Skin epidermis (tissue), 12 donors: ENCODE results near the gene TGFBRAP1.
"Not testable (repeated sequence)": the region's sequence is repeated elsewhere in the genome, so short reads cannot be mapped to it uniquely, and the experiment has no call there.

Experiments used
- H3K27ac ChIP-seq, 21 experiments: fragments of 200-600 bp; sonication (generic) in 11 of 21; one replicate each; pipeline ENCODE4 v1.5.0; 2020; ENCODE audit warnings: mild to moderate bottlenecking in 3 of 21, inconsistent platforms in 2 of 21, moderate library complexity in 2 of 21
- H3K4me3 ChIP-seq, 7 experiments: fragments of 200-600 bp; sonication (generic) in 2 of 7; one replicate each; pipeline ENCODE4 v1.5.0; 2020; ENCODE audit warnings: inconsistent platforms in 2 of 7, mild to moderate bottlenecking in 2 of 7, moderate library complexity in 1 of 7

Gene TGFBRAP1

DNA sequence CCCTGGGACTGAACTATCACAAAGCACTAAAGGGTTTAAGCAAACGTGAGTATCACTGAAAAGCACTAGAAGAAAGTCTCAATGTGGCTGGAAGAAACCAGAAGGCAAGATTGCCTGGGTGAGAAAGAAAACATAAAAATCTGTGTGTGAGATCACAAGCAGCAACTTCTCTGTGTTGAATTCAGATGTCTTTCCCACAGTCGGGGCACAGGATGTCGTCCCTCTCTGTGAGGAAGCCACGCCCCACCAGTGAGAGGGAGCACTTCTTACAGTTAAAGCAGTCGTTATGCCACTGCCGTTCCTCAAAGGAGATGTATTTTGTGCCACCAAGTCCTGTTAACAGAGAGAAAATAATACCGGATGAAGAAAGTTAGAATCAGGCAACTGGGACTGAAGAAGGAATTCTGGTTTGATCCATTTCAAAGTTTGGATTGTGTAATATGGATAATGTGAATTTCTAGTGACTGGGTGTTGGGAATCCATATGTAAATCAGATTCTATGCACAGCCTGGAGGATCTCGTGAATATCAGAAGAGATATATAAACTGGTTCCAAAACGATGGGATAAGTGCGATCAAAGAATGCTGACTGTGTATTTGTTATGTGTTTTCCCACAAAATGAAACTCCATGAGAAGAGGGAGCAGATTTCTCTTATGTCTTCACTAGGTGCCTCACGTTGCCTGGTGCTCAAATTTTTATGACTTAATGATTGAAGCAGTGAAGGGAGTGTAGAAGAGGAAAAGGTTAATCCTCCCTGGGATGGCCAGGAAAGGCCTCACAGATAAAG is 31.8 kb upstream of the TGFBRAP1 start:
- no peak overlapping the region for H3K4me3 ChIP-seq
- H3K27ac ChIP-seq: no peak overlapping the region

DNA sequence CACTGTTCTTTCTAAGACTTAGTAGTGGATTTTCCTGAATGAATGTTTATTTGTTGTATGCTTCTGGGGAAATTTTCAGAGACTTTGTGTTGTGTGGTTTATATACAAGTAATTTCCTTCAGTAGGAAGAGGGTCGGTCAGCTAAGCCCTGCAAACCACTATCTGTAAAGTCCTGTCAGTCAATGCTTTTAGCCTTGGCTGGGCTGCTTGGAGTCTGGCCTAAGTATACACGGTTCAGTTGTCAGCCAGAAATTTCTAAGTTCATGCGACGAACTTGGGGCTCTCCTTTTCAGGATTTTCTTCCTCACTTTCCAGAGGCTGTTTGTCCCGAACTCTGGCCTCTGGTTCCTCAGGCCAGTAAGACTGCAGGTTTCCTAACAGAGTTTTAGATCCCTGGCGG is 29.1 kb upstream of the TGFBRAP1 start:
- no peak overlapping the region for H3K27ac ChIP-seq
- H3K4me3 ChIP-seq: no peak overlapping the region

DNA sequence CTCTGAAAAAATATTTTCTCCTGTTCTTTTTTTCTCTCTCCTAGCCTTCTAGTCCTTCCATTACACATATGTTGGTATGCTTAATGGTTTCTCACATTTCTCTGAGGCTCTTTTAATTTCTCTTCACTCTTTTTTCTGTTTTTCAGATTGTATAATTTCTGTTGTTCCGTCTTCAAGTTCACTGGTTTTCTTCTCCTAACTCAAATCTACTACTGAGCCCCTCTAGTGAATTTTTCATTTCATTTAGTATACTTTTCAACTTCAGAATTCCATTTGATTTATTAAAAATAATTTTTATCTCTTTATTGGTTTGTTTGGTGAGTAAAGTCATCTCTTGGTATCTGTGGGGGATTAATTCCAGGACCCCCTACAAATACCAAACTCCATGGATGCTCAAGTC is 27.6 kb upstream of the TGFBRAP1 start:
- H3K27ac ChIP-seq: no peak overlapping the region
- no peak overlapping the region for H3K4me3 ChIP-seq

DNA sequence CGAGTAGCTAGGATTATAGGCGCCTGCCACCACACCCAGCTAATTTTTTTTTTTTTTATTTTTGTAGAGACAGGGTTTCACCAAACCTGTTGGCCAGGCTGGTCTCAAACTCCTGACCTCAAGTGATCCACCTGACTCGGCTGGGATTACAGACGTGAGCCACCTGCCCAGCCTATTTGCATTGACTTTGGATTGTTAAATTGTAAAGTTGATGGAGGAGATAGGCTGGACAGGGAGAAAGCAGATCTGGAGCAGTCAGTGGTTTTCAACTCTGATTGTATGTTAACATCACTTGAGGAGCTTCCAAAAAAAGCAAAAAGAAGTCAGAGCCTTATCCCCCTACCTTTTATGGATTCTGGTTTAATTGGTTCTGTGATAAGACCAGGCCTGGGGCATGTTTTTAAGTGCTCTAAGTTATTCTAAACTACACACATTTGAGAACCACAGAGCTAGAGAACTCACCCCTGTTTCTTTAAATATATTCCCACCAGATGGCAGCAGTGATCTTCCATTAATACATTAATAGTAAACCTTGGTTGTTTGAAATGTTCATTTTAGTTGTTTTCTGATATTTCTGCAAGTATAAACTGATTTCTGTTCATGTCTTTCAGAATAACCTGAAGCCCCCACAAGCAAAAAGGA is 15.3 kb upstream of the TGFBRAP1 start:
- no peak overlapping the region for H3K4me3 ChIP-seq
- no peak overlapping the region for H3K27ac ChIP-seq

DNA sequence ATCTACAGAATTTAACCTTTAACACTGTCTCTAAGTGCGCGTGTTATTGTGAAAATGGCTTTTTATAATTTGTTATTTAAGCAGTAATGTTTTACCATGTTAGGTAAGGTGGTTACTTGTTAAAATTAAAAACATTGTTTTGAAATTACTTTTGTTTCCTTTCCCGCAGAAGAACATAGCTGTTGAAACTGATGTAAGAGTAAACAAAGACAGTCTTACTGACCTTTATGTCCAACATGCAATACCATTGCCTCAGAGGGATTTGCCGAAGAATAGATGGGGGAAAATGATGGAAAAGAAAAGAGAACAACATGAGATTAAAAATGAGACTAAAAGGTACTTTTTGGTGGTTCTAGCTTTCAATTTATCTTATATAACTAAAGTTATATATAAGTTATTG is 9.9 kb upstream of the TGFBRAP1 start:
- H3K27ac ChIP-seq: no peak overlapping the region
- no peak overlapping the region for H3K4me3 ChIP-seq

DNA sequence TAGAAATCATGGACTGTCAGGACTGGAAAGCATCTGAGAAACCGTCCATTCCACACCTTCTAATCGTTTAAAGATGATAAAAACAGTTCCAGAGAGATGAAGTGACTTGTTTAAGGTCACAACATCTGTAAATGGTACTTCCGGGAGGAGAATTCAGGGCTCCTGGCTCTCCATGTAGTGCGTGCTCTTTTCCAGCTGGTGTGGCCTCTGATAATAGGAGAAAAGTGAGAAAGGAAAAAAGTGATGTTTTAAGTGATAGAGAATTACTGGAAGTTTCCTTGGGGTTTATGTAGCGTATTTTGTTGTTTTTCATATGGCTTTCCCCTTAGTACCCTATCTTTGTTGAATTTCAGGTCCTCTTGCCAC is 8.5 kb upstream of the TGFBRAP1 start:
- peak overlapping the region; percentile 48 to 100 (median 98) for H3K27ac ChIP-seq

DNA sequence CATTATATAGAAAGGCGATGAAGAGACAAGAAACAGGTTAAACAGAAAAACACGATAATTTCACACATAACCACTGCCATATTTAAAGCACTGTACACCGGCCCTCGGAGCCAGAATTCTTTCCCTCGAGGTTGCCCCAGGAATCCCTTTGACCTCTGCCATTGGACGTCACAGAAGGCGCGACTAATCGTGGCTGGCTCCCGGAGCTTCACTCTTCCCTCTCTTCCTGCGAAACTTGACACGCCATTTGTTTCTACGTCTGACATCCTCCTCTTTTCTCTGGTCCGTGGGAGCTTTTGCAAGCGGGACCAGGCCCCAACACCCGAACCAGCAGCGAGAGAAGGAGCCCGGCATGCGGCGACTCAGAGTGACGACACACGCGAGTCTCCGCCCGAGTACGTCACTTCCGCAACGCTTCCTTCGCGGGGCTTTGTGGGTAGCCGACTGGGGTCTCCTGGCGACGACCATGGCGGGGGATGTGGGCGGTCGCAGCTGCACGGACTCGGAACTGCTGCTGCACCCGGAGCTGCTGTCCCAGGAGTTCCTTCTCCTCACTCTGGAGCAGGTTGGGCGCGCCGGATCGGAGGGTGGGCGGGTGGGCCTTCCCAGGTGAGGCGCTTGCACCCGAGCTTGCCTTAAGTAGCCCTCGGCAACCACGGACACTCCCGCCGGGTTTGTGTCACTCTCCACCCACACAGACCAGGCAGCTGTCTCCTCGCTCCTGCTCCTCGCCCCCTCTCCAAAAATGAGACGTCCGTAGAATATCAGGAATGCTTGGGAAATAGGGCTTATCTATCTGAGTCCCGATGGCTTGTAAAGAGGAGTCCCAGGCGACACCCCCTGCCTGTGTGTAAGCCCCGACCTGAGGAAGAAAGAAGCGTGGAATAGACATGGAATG is 7.8 kb upstream of the TGFBRAP1 start, which contains the start of gene C2orf49:
TSS of gene C2orf49 (plus strand) at position 419 of the 898 bp plus-strand sequence. CDS start at position 467, 48 bp downstream.
- H3K4me3 ChIP-seq: peak within 1 kb of the TSS; percentile 77 to 91 (median 89)
- H3K27ac ChIP-seq: peak within 1 kb of the TSS; percentile 48 to 100 (median 98)

More for the DNA sequence above, 8.5 kb upstream of the TGFBRAP1 start:
- peak overlapping the region; percentile 77 to 91 (median 89) for H3K4me3 ChIP-seq

DNA sequence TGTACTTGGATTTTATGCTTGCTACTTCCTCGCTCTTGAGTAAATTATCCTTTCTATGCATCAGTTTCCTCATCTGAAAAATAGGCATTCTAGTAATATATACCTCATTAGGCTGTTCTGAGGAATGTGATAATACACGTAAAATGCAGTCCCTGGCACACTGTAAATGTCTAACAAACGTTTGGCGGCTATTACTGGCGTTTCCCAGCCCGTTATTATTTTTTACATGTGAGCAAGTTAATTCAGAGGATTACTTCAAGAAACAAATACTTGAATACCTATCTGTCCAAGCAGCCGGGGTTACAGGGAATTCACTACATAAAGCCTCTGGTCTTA is 7.2 kb upstream of the TGFBRAP1 start:
- H3K27ac ChIP-seq: peak overlapping the region in 20 of 21 experiments; percentile 89 to 100 (median 98)
- H3K4me3 ChIP-seq: peak overlapping the region; percentile 77 to 91 (median 89)

DNA sequence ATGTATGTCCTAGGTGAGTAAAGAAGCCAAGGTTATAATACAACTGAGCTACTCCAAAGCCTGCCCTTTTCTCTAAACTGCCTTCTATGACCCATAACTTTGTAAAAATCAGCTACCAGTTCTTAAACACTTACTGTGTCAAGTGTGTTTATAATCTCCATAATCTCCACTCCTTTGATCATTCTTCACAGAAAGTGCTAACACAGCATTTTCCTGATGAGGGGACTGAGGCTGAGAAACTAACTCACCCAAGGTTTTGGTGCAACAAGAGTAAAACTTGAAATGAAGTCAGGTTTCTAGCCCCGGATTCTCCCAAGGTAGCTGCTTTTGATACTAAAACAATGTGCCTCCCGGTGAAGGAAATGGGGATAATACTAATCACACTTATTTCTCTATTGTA is 5.9 kb upstream of the TGFBRAP1 start:
- Histone ChIP-seq H3K4me3 (no peak overlapping the region), H3K27ac (no peak overlapping the region)

DNA sequence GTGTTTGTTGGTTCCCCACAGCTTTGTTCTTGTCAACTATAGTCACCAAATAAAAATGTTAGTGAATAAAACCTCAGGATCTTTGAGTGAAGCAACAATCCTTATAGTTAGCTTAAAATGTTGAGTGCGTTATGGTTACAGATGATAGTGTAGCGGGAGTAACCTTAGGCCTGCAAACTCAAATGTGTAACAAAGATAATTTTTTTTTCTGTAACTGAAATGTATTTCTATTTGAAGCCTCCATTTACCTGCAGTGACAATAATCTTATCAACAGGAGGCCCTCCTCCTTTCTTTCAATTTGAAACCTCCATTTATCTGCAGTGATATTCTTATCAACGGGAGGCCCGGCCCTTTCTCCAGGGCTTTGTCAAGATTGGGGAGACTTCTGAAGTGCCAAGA is 4.7 kb upstream of the TGFBRAP1 start:
- Histone ChIP-seq H3K4me3 (no peak overlapping the region), H3K27ac (no peak overlapping the region)

DNA sequence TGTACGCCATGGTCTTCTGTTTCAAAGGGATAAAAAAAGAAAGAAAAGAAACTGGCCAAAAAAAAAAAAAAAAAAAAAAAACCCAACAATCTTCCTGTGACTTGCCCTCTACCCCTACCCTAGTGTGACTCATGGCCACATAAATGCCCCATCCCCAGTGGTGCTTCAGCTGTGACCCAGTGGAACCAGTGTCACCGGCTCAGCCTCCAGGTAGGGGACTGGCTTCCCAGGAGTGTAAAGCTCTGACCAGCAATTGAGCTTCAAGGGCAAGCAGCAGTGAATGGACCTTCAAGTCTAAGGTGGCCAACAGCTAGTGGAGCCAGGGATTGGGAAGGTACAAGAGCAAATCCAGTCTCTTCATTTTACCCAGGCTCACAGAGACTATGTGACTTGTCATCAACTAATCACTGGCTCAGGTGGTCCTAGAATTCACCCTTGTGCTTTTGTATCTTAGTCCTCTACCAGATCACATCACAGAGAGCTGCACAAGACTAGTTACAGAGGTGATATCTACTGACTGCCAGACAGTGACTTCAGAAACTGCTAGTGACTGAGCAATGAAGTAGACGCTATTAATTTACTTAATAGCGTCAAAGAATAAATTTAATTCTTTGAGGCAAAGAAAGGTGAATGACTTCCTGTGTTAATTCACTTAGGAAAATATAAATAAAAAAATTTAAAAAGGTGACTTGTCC is 1.3 kb upstream of the TGFBRAP1 start:
- H3K4me3 ChIP-seq: no peak overlapping the region
- peak overlapping the region in 6 of 21 experiments; percentile 86 to 97 (median 94) for H3K27ac ChIP-seq

DNA sequence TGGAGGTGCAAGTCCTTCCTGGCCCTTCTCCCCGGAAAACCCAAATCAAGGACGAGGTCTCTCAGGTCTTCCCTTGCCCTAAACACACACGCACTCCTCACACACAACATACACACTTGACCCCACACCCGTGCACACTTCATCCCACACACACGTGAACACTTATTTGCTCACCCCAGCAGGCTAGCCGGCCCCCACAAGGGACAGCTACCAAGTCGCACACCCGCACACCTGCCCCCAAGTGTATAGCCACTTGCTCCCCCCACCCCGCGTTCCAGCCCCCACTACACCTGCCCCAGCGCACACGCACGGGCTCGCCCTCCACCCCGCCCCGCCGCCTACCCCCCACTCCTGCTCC is 359 bp downstream of the TGFBRAP1 start:
- peak overlapping the region; percentile 41 to 99 (median 80) for H3K27ac ChIP-seq

DNA sequence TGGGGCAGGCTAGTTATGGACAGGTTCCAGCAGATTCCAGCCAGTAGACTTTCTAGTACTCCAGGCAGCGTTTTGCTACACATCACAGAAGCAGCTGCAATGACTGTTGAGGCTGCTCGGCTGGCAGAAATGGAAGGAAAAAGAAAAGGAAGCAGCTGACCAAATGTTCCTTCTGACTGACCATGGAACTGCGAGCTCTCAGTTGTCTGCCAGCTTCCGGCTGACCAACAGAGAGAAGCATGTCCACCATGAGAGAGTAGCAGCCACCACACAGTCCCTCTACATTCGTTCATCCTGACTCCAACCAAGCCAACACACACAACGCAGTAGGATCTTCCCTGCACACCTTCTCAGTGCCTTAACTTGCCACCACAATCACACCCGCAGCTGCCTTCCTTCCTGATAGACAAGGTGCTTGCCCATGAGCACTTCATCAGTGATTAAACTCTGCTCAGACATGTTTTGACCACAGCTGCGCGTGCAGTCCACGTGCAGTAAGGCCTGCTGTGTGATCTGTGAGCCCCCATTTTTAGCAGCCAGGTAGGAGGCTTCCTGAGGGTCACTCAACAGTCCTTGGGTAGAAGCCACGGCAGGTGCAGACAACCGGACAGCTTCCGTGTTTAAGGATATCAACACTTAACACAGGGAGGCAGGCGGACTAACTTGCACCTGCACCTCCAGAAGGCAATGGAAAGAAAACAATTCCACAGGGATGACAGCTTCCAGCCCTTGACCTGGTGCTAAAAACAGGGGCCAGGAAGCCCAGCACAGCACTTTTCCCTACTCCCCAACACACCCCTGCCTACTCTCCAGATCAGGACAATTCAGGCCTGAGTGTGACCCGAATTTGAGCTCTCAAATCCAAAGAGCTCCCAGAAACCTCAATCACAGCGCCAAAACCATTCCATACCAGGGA is 996 bp downstream of the TGFBRAP1 start:
- peak overlapping the region; percentile 53 to 81 (median 59) for H3K4me3 ChIP-seq
- peak overlapping the region in 20 of 21 experiments; percentile 6 to 99 (median 80) for H3K27ac ChIP-seq

More for the DNA sequence above, 359 bp downstream of the TGFBRAP1 start:
- H3K4me3 ChIP-seq: peak overlapping the region; percentile 53 to 81 (median 59)

DNA sequence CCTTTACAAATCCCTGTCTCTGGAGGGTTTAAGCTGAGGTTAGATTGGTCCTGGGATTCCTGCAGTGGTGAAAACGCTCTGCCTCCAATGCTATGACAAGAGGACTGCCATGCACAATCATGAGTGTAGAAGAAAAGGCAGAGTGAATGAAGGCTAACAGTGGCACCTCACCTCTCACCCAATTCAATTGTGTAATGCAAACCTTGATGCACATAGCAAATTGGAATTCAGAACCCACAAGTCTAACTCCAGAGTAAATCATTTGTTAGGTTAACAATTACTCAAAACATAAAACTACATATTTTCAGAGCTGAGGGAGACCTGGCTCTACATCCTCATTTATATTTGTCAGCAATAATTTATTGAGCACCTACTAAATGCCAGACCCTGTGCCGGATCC is 1.8 kb downstream of the TGFBRAP1 start:
- H3K4me3 ChIP-seq: no peak overlapping the region
- peak overlapping the region in 1 of 21 experiments; percentile 94 for H3K27ac ChIP-seq

DNA sequence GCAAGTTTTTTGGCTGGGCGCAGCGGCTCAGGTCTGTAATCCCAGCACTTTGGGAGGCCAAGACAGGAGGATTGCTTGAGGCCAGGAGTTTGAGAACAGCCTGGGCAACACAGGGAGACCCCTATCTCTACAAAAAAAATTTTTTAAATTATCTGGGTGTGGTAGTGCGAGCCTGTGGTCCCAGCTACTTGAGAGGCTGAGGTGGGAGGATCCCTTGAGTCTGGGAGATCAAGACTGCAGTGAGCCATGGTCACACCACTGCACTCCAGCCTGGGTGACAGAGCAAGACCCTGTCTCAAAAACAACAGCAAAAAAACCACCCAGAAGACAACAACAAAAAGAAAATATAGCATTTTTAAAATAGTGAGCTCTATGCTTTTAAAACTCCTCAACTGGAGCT is 2.3 kb downstream of the TGFBRAP1 start:
- H3K4me3 ChIP-seq, H3K27ac ChIP-seq: not testable (repeated sequence)

DNA sequence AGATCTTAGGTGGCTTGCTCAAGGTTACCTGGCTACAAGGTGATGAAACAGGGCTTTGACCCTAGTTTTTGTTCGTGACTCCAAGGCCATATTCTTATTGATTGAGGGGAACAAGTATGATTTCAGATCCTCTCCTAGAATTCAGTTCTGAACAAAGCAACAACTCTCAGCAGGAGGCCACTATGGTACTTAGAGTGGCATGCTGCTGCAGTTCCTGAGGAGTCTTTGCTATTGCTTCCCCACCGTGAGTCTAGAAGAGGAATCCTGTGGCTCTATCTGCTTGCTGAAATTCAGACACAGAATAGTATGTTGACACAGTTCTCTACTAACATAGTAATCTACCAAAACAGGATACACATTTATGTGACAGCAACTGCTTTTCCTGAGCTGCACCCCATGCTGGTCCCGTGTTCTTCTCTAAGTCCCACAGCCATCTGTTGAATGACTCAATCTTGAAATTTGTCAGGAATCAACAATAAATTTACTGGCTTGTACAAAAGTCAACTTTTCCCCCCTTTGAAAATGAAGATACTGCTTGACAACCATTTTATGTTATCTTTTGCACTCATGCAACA is 4.1 kb downstream of the TGFBRAP1 start:
- Histone ChIP-seq H3K4me3 (no peak overlapping the region), H3K27ac (peak overlapping the region in 4 of 21 experiments; percentile 53 to 57 (median 55))

DNA sequence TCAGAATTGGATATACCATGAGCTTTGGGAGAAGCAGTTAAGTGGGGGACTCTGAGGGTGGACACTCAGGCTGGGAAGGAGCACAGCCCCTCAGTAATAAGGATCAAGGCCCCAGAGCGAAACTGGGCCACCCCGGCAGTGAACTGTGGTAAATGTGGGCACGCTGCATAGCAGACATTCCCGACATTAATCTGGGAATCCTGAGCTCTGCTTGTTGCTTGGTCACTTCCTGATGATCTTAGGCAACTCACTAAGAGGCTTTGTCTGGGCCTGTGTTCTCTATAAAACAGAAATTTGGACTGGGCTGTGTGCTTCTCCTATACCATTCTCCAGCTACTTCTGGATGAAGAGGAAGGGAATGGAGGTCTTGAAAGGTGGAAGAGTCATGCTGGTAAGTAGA is 4.8 kb downstream of the TGFBRAP1 start:
- peak overlapping the region in 8 of 21 experiments; percentile 14 to 57 (median 42) for H3K27ac ChIP-seq

DNA sequence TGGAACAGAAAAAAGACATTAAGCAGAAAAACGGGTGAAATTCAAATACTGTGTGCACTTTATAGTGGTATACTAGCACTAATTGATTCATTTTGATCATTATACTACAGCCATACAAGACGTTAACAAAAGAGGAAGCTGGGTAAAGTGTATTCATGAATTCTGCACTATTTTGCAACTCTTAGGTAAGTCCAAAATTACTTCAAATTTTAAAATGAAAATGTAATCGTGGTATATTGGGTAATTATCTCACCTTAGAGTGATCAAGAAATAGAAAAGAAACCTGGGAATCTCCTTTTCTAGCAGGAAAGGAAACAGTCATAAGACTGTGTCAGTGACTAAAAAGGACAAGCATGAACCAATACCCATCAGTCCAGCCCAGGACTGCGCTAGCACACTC is 5.4 kb downstream of the TGFBRAP1 start:
- Histone ChIP-seq H3K4me3 (no peak overlapping the region), H3K27ac (peak overlapping the region in 6 of 21 experiments; percentile 14 to 57 (median 28))

More for the DNA sequence above, 4.8 kb downstream of the TGFBRAP1 start:
- no peak overlapping the region for H3K4me3 ChIP-seq
